AML-193 (cell line): ENCODE data around the gene TBX18.

ENCODE experiments used
- DNase-seq, 2 experiments: peaks; one replicate each; lab custom pipeline; 2025; lab: John Stamatoyannopoulos, UW

Gene TBX18

GRCh38 chr6:84764332-84765049 lies at the start of gene TBX18:
Gene TBX18 (minus strand): TSS chr6:84764598. CDS start chr6:84764181, 417 bp downstream.
- no peak for DNase-seq

GRCh38 chr6:84811351-84811750 lies 47.0 kb upstream of the TBX18 start:
- no peak for DNase-seq

DNA sequence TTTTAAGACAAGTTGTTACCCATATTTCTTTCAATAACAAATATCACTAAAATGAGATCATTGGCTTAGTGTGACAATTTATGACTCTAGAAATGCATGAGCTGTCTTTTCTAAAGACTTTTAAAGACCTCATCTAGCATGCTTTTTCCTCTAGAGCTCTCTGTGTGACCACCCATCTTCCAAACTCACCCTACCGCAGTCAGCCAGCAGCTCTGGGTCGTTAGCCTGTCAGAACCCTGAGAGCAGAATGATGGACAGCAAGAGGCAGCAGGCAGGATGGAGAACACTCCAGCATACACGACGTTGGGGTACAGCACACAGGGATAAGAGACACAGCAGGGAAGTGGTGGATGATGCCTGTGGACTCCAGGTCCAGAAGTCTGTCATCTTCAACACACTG lies 45.1 kb upstream of the TBX18 start:
- no peak for DNase-seq

DNA sequence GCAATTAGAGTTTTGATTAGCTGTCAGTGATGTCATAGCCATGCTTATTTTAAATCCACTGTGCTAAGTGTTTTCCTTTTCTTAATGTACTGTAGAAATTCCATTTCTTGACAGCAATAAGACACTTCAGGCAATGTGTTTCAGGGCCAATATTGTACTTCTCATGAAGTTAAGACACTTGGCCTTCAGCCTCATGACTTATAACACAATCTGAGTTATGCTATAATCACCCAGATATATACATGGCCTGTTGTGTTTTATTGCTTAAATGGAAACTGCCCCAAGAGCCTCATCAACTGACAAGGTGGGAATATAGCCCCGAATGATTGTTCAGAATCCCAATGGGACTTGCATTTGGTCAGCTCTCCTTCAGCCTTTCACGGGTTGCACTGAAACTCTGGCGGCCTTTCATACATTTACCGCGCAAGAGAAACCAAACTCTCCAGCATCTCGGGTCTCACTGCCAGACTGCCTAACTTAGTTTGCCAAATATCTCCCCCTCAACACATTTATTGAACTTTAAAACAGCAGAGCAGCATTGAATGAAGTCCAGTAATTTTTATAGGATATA lies 44.2 kb upstream of the TBX18 start:
- no peak for DNase-seq

- DNase-seq: no peak
Measured at GRCh38 chr6:84805145-84805544, 40.7 kb upstream of the TBX18 start.

DNA sequence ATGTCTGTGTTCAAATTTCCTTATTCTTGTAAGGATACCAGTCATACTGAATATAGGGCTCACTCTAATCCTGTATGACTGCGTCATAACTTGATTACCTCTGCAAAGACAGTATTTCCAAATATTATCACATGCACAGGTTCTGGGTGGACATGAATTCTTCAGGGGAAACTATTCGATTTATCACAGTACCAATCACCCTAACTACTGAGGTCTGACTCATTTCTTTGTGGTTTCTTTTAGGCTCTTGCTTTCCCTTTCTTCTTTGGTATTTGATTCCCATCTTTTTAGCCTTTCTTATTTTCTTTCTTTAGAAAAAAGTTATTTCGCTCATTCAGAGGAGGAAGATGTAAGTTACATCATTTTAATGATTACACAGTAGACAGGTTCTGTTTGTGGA lies 40.3 kb upstream of the TBX18 start:
- no peak for DNase-seq

DNA sequence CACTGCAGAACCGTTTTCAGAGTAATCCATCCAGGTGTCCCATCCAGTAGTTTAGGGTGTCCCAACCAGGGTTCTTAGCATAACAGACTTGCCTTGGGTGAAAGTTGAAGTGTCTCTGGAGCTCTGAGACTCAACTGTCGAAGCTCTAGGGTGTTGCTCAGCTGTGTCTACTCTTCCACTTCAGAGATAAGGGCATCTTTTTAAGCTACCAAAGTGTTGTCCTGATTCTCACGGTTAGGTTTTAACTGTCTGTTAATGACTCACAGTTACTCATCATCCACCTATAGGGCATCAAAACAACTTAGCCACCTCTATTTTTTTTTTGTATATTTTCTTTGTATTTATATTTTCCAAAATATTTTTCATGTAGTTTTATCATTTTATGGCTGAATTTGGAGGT lies 36.9 kb upstream of the TBX18 start:
- no peak for DNase-seq

- DNase-seq: no peak
Measured at GRCh38 chr6:84798257-84798656, 33.9 kb upstream of the TBX18 start.

DNA sequence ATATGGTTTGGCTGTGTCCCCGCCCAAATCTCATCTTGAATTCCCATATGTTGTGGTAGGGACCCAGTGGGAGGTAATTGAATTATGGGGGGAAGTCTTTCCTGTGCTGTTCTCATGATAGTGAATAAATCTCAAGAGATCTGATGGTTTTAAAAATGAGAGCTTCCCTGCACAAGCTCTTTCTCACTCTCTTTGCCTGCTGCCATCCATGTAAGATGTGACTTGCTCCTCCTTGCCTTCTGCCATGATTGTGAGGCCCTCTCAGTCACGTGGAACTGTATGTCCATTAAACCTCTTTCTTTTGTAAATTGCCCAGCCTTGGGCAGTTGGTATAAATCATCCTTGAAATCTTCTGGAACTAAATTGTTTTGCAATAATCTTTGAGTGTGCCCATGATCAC lies 31.9 kb upstream of the TBX18 start:
- no peak for DNase-seq

GRCh38 chr6:84791927-84792326 lies 27.5 kb upstream of the TBX18 start:
- DNase-seq: no peak

DNA sequence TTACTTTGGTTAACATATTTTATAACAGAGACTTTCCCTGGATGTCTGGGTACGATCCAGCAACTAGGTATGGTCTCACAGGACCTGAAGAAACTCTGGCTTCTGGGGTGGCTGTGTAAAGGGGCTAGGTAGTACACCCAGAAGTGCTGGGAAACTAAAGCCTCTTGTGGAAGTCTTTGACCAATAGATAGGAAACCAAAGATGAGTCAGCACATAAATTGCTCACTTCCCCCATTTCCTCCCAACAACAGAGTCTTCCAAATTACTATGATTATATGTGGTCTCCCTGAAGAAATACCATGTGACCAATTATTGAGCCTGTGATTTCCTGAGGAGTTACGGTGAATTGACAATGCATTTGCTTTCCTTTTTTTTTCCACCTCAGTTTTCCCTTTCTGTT lies 26.8 kb upstream of the TBX18 start:
- peak in 1 of 2 experiments; percentile 3 for DNase-seq

DNA sequence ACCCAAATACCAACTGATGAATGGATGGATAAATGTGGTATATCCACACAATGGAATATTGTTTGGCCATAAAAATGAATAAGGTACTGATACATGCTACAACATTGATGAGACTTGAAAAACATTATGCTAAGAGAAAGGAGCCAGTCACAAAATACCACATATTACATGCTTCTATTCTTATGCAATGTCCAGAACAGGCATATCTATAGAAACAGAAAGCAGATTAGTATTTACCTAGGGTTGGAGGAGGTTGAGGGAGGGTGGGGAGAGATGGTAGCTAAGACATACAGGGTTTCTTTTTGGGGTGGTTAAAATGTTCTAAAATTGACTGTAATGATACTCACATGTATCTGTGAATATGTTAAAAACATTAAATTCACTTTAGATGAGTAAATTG lies 24.8 kb upstream of the TBX18 start:
- no peak for DNase-seq

GRCh38 chr6:84788689-84789088 lies 24.3 kb upstream of the TBX18 start:
- no peak for DNase-seq

- DNase-seq: no peak
Measured at GRCh38 chr6:84785671-84786070, 21.3 kb upstream of the TBX18 start.

DNA sequence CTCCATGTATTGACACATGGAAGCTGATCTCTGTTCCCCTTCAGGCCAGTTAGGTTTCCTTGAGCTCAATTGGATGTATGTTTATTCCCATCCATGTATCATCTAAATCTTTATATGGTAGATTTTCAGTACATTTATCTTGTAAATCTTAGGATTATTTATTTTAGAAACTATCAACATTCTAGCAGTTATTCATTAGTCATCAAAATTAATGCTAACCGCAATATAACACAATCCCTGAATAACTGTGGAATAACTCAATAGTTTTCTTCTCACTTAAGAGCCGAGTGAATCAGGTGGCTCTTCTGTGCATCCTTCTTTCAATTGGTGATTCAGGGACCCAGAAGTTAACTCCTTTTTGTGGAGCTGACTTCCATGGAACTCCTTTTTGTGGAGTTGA lies 15.5 kb upstream of the TBX18 start:
- DNase-seq: no peak

- DNase-seq: no peak
Measured at GRCh38 chr6:84779380-84779779, 15.0 kb upstream of the TBX18 start.

GRCh38 chr6:84777888-84778287 lies 13.5 kb upstream of the TBX18 start:
- no peak for DNase-seq

DNA sequence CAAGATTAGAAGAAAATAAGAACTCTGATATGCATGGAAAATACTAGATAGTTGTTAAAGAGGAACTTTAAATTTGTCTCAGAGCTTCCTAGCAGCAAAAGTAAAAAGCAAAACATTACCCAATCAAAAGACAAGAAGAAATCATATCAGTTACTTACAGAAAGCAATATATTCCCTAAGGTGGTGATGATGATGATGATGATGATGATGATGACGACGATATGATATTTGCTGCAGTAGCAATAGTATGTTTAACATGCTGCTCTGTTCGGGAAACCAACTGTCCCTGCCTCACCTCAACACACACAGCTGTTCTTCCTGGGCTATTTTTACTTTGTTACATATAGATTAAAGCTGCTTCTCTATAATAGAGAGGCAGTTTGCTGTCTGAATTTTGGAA lies 12.0 kb upstream of the TBX18 start:
- DNase-seq: no peak

GRCh38 chr6:84775751-84776150 lies 11.4 kb upstream of the TBX18 start:
- no peak for DNase-seq

DNA sequence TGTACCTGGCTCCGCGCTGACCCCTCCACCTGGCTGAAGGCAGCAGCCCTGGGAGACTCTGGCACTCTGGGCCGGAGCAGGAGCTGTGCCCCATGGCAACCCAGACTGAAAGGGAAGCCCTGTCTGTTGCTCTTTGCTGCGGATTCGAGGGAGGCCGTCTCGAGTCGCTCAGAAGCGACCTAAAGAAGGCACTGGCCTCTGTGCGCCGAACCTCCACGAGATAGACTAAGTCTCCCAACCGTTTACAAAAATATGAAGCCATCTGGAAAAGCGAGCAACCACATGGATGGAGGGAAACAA lies 10.5 kb upstream of the TBX18 start:
- no peak for DNase-seq

- DNase-seq: no peak
Measured at GRCh38 chr6:84774157-84774984, 10.0 kb upstream of the TBX18 start.

DNA sequence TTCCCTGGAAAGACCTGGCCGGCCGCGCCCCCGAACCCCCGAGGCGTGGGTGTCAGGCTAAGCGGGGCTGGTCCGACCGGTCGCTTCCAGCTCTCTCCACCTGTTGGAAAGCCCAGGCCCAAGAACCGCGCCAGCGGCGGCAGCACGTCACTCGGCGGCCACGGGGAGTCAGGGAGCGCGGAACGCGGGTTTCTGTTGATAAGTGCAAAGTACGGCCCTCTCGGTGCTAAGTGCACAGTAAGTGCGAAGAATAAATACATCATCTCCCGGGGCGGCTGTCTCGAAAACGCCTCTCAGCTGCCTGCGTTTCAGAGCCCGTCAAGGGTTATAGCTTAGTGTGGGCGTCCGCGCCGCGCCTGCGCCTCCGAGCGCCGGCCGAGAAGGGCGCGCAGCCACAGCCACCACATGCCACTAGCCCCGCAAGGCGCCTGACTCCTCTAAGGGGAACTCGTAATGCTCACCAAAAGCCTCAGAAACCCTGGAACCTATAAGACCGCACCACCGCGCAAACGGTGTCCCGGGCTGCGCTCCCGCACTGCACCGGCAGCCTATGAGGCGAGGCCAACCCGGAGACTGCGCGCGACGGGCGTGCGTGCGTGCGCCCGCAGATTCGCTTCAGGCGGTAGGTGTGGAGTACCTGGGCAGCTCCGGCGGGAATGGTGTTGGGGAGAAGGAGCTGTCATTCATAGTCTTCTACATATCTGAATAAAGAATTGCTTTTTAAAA lies 9.2 kb upstream of the TBX18 start:
- no peak for DNase-seq

GRCh38 chr6:84773133-84773430 lies 8.7 kb upstream of the TBX18 start:
- DNase-seq: no peak
